CD4-positive, alpha-beta T cell treated with Interferon alpha-2 for 1 hour (primary cell): ENCODE measurements around the gene TIFAB.
"Not testable (repeated sequence)": the region's sequence is repeated elsewhere in the genome, so short reads cannot be mapped to it uniquely, and the experiment has no call there.

Experiments used
- DNase-seq, 2 donors: peaks; one replicate each; pipeline ENCODE4 v3.0.0-alpha.2; 2020 to 2022

Gene TIFAB

DNA sequence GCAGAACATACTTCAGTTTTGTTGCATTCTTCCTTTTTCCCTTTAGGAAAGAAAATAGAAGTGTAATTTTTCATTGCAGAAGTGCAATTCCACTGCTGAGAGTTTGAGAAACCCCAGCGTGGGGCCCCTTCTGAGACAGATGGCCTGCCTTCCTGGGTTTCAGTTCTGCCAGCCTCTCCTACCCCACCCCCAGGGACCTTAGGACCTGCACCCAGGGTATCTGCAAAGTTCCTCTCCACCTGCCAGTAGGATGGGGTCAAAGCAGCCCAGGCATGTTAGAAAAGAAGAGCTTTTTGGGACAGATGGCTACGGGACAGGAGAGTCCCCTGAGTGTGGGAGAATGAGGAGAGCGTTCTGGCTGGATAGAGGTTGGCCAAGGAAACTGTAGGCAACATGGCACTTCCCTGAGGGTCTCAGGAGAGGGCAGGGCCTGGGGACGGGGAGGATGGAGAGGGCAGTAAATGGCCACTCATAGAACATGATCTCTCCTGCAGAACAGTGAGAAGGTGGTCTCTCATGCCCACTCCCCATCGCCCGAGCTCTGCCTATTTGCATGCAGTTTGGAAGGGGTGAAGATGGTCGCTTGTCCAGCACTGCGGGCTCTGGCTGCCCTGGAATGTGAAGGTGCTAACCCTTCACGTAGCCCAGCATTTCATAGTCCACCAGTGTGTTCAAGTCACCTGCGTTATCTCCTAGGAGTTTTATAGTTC is at the start of gene TIFAB:
Gene TIFAB (minus strand): TSS at position 31 of the 710 bp plus-strand sequence. CDS start 2,412 bp downstream, outside the sequence.
- no peak for DNase-seq

GRCh38 chr5:135498637-135498995 is 46.5 kb upstream of the TIFAB start:
- no peak for DNase-seq

DNA sequence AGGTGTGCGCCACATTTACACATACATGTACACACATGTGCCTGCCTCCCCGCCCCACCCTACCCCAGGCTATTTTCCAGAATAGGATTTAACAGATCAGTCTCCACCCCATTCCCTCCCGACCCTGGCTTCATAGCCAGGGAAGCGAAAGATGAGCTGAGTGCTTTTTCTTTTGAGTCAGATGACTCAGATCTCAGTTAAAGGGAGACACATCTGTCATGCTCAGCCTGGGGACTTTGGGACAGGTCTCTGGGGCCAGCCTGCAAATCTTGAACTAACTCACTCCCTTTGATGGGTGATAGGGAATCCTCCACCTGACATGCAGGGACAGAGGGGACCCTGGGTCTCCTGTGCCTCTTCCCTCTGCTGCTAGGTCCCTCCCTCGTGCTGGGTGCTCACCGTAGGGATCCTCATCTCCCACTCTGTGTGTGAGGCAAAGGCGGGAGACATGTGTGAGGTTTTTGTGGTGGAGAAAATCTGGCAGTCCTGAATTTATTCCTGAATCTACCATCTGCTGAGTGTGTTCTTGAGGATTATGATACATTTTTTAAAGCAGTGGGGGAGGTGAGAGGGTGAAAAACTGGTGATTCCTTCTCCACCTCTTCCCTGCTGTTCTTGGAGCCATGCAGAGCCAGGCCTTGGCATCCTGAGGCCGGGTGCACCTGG is 46.0 kb upstream of the TIFAB start:
- DNase-seq: no peak

GRCh38 chr5:135495531-135495930 is 43.4 kb upstream of the TIFAB start:
- not testable (repeated sequence) for DNase-seq

- no peak for DNase-seq
Measured at GRCh38 chr5:135494196-135494595, 42.0 kb upstream of the TIFAB start.

DNA sequence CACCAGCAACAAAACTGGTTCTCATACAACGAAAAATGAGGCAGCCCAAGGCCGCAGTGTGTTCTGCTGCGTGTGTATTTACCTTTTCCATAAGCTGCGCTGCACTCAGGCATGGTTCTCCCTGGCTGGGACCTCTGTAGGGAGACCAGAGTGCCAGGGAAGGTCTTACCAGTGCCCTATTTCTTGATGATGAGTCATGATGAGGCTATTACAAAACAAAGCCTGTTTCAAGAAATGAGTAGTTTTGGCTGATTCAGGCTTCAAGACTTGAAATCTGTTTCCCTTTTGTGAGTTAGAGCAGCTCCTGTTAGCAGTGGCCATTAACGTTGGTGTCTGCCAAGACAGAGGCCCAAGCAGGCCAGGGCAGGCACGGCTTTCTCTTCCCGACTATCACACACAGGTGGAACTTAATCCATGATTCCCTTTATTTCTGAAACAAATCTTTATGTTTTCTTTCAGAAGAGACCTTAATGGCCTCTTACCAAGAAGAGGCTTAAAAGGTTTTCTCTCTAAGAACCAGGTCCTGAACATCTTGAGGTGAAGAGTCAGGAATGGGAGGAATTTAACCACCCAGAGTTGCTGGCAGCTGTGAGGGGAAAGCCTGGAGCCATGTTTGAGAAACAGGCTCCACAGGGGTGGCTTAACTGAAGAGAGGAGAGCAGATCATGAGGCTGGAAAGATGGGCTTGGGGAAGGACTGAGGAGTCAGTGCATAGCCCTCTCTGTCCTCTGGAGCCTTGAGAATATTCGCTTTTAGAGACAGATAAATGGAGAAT is 41.4 kb upstream of the TIFAB start:
- DNase-seq: no peak

GRCh38 chr5:135492319-135492626 is 40.1 kb upstream of the TIFAB start:
- no peak for DNase-seq

DNA sequence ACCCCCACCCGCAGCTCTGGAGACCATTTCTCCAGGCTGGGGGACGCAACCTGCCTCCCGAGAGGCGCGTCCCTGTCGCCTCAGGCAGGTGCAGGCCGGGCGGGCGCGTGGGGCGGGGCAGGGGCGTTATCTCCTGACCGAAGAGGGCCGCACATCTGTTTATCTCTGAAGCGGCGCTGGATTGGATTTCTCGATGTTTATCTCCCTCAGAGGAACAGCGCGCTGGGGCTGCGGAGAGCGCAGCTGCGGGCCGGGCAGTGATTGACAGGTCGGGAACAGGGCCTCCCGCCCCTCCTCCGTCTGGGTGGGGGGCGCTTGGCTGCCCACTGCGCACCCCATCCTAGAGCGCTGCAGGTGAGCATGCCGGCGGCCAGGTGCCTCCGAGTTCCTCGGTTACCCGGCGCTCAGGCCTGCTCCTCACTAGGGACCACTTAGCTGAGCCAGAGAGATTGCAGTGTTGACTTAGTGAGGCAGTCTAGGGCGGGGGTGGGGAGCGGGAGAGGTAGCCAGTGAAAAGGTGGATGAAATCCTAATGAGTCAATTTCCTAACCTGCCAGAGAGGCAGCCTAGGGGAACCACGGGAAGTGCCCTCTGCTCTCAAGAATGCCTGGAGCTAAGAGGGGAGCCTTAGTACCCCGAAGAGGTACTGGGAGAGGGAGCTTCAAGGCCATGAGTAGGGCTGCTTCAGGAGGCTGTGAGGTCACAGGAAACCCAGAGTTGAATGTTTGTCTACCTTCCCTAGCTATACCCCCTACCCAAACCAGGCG is 39.6 kb upstream of the TIFAB start:
- no peak for DNase-seq

DNA sequence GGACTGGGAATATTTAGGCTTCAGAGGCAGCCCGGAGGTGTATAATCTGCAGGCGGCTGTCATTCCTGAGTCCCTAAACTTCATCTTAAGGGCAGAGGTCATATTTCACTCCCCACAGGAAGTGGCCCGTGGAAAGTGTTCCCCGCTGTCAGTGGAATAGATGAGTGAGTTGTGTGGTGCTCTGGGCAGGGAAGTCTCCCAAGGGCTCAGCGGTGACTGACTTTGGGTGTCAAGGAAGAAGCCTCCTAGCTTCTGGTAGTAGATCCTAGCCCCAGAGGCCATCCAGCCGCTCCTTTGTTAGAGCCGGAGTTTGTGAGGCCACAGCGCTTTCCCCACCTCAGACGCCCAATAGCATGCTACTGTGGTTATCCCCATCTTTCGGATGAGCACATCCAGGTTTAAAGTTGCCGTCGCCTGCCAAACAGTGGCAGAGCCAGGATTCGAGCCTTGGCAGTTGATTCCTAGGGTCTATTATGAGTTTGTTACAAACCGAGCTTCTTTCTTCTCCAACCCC is 38.9 kb upstream of the TIFAB start:
- DNase-seq: no peak

DNA sequence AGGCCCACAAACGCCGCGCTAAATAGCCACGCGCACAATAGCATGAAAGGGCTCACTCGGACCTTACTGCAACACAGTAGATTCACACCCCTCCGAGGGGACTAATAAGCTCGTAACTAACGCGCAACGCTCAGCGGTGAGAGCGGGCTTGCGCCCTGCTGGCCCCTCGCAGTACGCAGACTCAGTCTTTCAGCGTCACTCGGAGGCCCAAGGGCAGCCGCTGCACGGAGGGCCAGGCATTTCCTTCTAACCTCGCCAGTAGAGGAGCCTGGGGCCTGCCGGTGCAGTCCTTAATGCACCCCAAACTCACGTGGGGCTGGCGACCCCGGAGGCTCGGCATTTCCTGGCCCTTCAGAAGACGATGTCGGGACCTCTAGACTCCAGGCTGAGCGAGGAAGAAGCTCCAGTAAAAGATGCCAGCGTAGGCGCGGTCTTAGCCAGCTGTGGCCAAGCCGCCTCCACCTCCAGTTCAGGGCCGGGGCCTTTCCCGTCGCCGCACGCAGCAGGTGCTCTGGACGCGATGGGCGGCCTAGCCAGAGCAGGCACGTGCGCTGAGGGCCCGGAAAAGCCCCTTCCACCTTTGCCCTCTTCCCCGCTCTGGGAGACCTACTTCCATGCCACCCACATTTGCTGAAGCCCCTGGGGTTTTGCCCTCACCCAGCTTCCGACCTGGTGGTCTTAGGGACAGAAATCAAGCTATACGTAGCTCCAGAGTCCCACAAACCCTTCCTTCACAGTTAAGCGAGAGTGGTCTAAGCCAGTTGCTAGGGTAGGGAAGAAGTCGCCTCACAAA is 38.3 kb upstream of the TIFAB start:
- DNase-seq: no peak

GRCh38 chr5:135489466-135490244 is 37.5 kb upstream of the TIFAB start:
- no peak for DNase-seq

GRCh38 chr5:135488727-135489465 is 36.7 kb upstream of the TIFAB start:
- DNase-seq: no peak

DNA sequence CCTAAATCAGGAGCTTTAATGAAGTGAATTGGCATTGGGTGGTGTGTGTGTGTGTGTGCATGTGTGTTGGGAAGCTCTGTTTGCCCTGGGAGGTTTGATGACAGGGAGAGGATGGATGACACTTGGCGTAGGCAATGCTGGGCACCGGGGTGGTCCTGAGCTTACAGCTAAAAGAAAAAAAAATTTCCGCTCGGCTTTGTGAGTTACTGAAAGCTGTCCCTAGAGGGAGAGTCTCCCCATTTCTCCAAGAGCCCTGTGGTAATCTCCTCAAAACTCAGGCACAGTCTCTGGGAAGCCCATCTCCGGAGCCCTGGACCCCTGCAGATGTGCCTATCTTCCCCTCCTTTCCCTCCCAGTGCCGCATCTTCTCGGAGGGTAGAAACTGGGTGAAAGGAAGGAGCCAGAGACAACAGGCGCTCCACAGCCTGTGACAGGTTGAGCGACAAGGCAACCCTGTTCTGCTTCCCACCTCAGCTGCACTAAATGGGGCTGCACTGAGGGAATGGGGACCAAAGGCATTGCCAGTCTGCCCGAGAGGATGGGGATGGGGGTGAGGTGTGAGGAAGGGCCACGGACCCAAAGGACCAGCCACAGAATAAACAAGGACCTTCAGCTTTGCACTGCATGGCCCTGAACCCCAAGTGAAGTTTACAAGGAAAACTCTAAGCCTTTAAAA is 35.8 kb upstream of the TIFAB start:
- no peak for DNase-seq

- no peak for DNase-seq
Measured at GRCh38 chr5:135487037-135487395, 34.9 kb upstream of the TIFAB start.

DNA sequence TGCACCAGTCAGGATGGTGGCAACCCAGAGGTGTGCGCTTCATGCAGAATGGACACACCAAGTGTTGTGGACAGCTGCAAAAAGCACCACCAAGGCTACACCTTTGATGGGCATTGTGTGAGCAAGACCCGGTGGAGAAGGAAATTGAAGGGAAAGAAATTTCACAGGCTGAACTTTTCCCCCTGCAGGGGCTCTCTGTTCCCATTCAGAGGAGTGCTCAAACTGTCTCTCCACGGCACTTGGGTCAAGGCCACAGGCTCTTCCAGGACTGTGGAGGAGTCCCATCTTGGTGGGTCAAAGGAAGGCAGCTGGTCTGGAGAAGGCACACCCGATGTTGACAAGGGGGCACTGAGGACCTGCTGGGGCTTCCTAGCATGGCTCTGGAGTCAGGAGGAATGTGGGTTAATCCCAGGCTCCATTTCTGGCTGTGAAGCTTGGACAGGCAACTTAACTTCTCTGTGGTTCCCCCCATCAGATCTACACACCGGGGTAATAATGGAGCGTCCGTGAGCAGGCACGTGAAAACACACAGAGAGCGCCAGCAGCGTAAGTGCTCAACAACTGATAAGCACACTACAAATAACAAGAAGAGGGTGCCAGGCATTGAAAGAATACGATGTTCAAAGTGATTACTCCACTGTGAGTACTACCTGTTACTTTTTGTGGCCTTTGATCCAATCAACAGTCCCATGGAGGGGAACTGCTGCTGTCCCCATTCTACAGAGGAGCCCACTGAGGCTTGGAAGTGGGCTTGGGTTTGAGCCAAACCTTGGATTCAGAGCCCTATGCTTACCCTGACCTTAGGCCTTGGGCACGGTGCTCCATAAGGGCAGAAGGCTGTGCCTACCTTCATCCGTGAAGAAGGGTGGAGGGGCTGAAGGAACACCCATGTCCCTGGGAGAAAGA is 34.2 kb upstream of the TIFAB start:
- DNase-seq: no peak

GRCh38 chr5:135484674-135485086 is 32.5 kb upstream of the TIFAB start:
- DNase-seq: no peak

DNA sequence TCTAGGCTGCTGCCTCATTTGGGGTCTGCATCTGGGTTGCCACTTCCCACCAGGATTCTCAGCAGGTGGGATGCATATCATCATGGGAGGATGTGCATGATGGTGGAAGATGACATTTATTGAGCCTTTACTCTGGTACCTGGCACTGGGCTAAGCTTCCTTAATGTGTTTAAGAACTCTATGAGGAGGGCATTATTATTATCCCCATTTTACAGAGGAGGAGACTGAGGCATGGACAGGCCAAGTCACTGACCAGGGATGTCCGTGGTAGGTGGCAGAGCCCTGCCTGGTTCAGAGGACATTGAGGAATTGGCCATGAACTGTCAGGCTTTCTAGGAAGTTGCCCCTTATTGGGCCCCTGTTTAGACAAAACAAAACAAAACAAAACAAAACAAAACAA is 31.1 kb upstream of the TIFAB start:
- DNase-seq: no peak

GRCh38 chr5:135482381-135482933 is 30.3 kb upstream of the TIFAB start:
- DNase-seq: no peak

DNA sequence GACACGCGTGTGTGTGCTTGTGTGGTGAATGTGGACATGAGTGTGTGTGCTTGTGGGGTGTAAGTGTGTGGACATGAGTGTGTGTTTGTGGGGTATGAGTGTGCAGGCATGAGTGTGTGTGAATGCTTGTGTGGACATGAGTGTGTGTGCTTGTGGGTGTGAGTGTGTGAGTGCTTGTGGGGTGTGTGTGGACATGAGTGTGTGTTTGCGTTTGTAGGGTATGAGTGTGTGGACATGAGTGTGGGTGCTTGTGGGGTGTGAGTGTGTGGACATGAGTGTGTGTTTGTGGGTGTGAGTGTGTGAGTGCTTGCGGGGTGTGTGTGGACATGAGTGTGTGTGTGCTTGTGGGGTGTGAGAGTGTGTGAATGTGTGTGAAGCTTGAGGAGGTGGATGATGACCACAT is 29.8 kb upstream of the TIFAB start:
- DNase-seq: no peak
